OCI-LY3 (cell line): ENCODE measurements around the gene EXOSC7.

ENCODE experiments used
- H2AFZ ChIP-seq: fragments of 200-600, 300-600 bp; shearing (Covaris generic); 2 replicates; pipeline ENCODE4 v1.6.0; 2014; ENCODE audit warnings: antibody characterized with exemption, low read depth, low read length
- H3K27ac ChIP-seq: fragments of 200-600, 300-600 bp; sonication (generic); 2 replicates; pipeline ENCODE4 v1.5.1; 2014; ENCODE audit warnings: mild to moderate bottlenecking, low read length, moderate library complexity, mixed read lengths
- H3K27me3 ChIP-seq: fragments of 200-600, 300-600 bp; sonication (generic); 2 replicates; pipeline ENCODE4 v1.6.1; 2014; ENCODE audit warnings: low read depth, low read length, mixed read lengths
- H3K36me3 ChIP-seq: fragments of 200-600, 300-600 bp; sonication (generic); replicated peaks from 2 replicates; pipeline ENCODE3; 2014; ENCODE audit warnings: low read depth, low read length, mixed read lengths
- H3K4me1 ChIP-seq: fragments of 300-600, 200-600 bp; sonication (generic); 2 replicates; pipeline ENCODE4 v1.6.1; 2014; ENCODE audit warnings: low read length, mixed read lengths
- H3K4me2 ChIP-seq: fragments of 200-600, 300-600 bp; sonication (generic); 2 replicates; pipeline ENCODE4 v1.6.1; 2014; ENCODE audit warnings: low read length, mixed read lengths
- H3K4me3 ChIP-seq: fragments of 300-600, 200-600 bp; sonication (generic); 2 replicates; pipeline ENCODE4 v1.5.1; 2014; ENCODE audit warnings: antibody characterized with exemption, mild to moderate bottlenecking, low read length, moderate library complexity
- H3K79me2 ChIP-seq: fragments of 300-600, 200-600 bp; shearing (Covaris generic); 2 replicates; pipeline ENCODE4 v1.6.1; 2014; ENCODE audit warnings: mild to moderate bottlenecking, low read length, mixed read lengths
- H3K9ac ChIP-seq: fragments of 300-600, 200-600 bp; shearing (Covaris generic); 2 replicates; pipeline ENCODE4 v1.6.0; 2014; ENCODE audit warnings: mild to moderate bottlenecking, low read length, moderate library complexity
- H3K9me3 ChIP-seq: fragments of 200-600, 300-600 bp; shearing (Covaris generic); 2 replicates; pipeline ENCODE4 v1.6.1; 2014; ENCODE audit warnings: low read length, mixed read lengths; ENCODE audit not compliant: insufficient read depth
- H4K20me1 ChIP-seq: fragments of 200-600, 300-600 bp; sonication (generic); 2 replicates; pipeline ENCODE4 v1.6.1; 2016; ENCODE audit warnings: low read length, mixed read lengths; ENCODE audit not compliant: insufficient read depth
- EZH2phosphoT487 ChIP-seq: fragments of 200-600 bp; shearing (Covaris generic); IDR thresholded peaks from 2 replicates; pipeline ENCODE4 v1.6.1; 2018; ENCODE audit warnings: antibody characterized with exemption, mixed run types, low read depth
- TF ChIP-seq, protein P1 (sequence below): fragments of 200-600, 300-600 bp; sonication (generic); IDR thresholded peaks from 2 replicates; pipeline ENCODE4 v1.5.1; 2014; ENCODE audit warnings: antibody characterized with exemption, low read length, low read depth

EXOSC7 gene

GRCh38 chr3:44968447-44968858 is 7.6 kb upstream of the EXOSC7 start:
- no peaks in the 10 kb centered on the region for H3K27me3 ChIP-seq
- no peak overlapping the region for H3K4me3 ChIP-seq
- H4K20me1 ChIP-seq, result peaks cover 36% of the 10 kb centered on the region
- H3K79me2 ChIP-seq, result peaks cover 80% of the 10 kb centered on the region
- H3K27ac ChIP-seq, result no peak overlapping the region
- no peak overlapping the region for H2AFZ ChIP-seq
- no peaks in the 10 kb centered on the region for H3K9me3 ChIP-seq
- no peak for TF ChIP-seq EZH2phosphoT487
- TF ChIP-seq, protein P1, sequence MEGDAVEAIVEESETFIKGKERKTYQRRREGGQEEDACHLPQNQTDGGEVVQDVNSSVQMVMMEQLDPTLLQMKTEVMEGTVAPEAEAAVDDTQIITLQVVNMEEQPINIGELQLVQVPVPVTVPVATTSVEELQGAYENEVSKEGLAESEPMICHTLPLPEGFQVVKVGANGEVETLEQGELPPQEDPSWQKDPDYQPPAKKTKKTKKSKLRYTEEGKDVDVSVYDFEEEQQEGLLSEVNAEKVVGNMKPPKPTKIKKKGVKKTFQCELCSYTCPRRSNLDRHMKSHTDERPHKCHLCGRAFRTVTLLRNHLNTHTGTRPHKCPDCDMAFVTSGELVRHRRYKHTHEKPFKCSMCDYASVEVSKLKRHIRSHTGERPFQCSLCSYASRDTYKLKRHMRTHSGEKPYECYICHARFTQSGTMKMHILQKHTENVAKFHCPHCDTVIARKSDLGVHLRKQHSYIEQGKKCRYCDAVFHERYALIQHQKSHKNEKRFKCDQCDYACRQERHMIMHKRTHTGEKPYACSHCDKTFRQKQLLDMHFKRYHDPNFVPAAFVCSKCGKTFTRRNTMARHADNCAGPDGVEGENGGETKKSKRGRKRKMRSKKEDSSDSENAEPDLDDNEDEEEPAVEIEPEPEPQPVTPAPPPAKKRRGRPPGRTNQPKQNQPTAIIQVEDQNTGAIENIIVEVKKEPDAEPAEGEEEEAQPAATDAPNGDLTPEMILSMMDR, result no peak
- no peak overlapping the region for H3K9ac ChIP-seq
- peaks cover 10% of the 10 kb centered on the region for H3K4me1 ChIP-seq
- H3K36me3 ChIP-seq, result peaks cover 6% of the 10 kb centered on the region
- no peak overlapping the region for H3K4me2 ChIP-seq

- Histone ChIP-seq H3K4me2 (no peak overlapping the region), H3K4me1 (peaks cover 11% of the 10 kb centered on the region), H3K9me3 (no peaks in the 10 kb centered on the region), H2AFZ (no peak overlapping the region), H3K79me2 (peaks cover 80% of the 10 kb centered on the region), H4K20me1 (peaks cover 36% of the 10 kb centered on the region), H3K27ac (no peak overlapping the region), H3K4me3 (no peak overlapping the region), H3K36me3 (peaks cover 9% of the 10 kb centered on the region), H3K27me3 (no peaks in the 10 kb centered on the region), H3K9ac (no peak overlapping the region)
- TF ChIP-seq, protein P1, result no peak
- TF ChIP-seq EZH2phosphoT487, result no peak
These were observed 6.8 kb upstream of the EXOSC7 start for GRCh38 chr3:44969154-44969827.

- Histone ChIP-seq H4K20me1 (peaks cover 36% of the 10 kb centered on the region), H3K4me1 (peaks cover 16% of the 10 kb centered on the region), H3K9me3 (no peaks in the 10 kb centered on the region), H3K79me2 (peaks cover 80% of the 10 kb centered on the region), H3K4me3 (no peak overlapping the region), H2AFZ (no peak overlapping the region), H3K27me3 (no peaks in the 10 kb centered on the region), H3K36me3 (peaks cover 9% of the 10 kb centered on the region), H3K4me2 (no peak overlapping the region), H3K9ac (no peak overlapping the region), H3K27ac (no peak overlapping the region)
- TF ChIP-seq, protein P1, result no peak
- no peak for TF ChIP-seq EZH2phosphoT487
These were observed 6.2 kb upstream of the EXOSC7 start for GRCh38 chr3:44969828-44970179.

- peaks cover 32% of the 10 kb centered on the region for H4K20me1 ChIP-seq
- H3K9ac ChIP-seq, result no peak overlapping the region
- no peaks in the 10 kb centered on the region for H3K27me3 ChIP-seq
- no peak overlapping the region for H3K4me2 ChIP-seq
- H3K4me1 ChIP-seq, result peaks cover 18% of the 10 kb centered on the region
- peaks cover 79% of the 10 kb centered on the region for H3K79me2 ChIP-seq
- H3K9me3 ChIP-seq, result no peaks in the 10 kb centered on the region
- TF ChIP-seq, protein P1, result no peak
- TF ChIP-seq EZH2phosphoT487, result no peak
- H3K4me3 ChIP-seq, result no peak overlapping the region
- no peak overlapping the region for H2AFZ ChIP-seq
- H3K27ac ChIP-seq, result no peak overlapping the region
- H3K36me3 ChIP-seq, result peaks cover 7% of the 10 kb centered on the region
These were observed 5.0 kb upstream of the EXOSC7 start for GRCh38 chr3:44970926-44971490.
